GM13977 (cell line): ENCODE measurements around the gene NOP10.

Experiments used
- DNase-seq: peaks from one replicate; pipeline ENCODE4 v3.0.0; 2012; ENCODE audit warnings: low spot score
- in situ Hi-C: fragments of 300-500 bp; cut with MboI; formaldehyde crosslinking; loops from one replicate; pipeline ENCODE4 v1.12.0; 2022; ENCODE audit warnings: low sequenced_read_pairs, low pct_unique_long_range_greater_than_20kb, mixed read lengths, inconsistent platforms; ENCODE audit not compliant: unreplicated experiment
- TF ChIP-seq, protein P1 (sequence below): IDR thresholded peaks from 2 replicates; pipeline ENCODE4 v1.5.1; 2012; ENCODE audit warnings: mild to moderate bottlenecking, control low read depth; ENCODE audit not compliant: insufficient read depth; ENCODE audit errors: extremely low read depth, missing control alignments

Gene NOP10

DNA sequence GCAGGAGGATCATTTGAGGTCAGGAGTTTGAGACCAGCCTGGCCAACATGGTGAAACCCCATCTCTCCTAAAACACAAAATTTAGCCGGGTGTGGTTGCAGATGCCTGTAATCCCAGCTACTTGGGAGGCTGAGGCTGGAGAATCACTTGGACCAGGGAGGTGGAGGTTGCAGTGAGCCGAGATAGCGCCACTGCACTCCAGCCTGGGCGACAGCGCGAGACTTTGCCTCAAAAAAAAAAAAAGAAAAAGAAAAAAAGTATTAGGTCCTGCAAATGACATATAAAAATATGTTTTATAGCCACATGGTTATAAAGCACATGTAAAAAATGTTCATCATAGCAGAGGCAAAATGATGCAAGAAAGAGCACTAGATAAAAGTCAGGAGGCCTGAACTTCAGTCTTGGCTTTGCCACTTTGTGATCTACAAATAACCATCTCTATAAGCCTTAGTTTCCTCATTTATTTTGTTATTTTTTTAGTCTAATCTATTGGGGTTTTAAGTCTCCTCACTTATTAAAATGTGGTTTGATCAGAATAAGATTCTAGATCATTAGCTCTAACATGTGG lies 10.3 kb downstream of the NOP10 start:
- no peak for DNase-seq
- in situ Hi-C loops = loop anchor here (25.0 kb wide), 1 partner anchor 245 kb away; no protein-coding TSS in a partner anchor
- TF ChIP-seq, protein P1, sequence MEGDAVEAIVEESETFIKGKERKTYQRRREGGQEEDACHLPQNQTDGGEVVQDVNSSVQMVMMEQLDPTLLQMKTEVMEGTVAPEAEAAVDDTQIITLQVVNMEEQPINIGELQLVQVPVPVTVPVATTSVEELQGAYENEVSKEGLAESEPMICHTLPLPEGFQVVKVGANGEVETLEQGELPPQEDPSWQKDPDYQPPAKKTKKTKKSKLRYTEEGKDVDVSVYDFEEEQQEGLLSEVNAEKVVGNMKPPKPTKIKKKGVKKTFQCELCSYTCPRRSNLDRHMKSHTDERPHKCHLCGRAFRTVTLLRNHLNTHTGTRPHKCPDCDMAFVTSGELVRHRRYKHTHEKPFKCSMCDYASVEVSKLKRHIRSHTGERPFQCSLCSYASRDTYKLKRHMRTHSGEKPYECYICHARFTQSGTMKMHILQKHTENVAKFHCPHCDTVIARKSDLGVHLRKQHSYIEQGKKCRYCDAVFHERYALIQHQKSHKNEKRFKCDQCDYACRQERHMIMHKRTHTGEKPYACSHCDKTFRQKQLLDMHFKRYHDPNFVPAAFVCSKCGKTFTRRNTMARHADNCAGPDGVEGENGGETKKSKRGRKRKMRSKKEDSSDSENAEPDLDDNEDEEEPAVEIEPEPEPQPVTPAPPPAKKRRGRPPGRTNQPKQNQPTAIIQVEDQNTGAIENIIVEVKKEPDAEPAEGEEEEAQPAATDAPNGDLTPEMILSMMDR = no peak

DNA sequence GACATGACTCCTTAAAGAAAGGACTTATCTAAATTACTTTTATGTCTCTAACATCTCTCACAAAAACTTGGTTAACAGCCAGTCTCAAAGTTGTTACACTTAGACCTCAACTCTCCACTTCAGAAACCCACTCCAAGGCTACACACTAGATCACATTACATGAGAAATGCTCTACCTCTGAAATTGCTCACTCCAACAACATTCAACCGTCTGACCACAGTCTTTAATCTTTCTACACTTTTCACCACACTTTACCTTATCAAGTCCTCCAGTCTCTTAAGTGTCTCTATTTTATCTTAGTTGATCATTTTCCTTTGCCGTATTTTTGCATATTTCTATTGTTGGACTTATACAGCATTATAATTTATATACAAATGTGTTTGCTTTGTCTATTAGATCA lies 11.1 kb downstream of the NOP10 start:
- in situ Hi-C loops = loop anchor here (25.0 kb wide), 1 partner anchor 245 kb away; no protein-coding TSS in a partner anchor

DNA sequence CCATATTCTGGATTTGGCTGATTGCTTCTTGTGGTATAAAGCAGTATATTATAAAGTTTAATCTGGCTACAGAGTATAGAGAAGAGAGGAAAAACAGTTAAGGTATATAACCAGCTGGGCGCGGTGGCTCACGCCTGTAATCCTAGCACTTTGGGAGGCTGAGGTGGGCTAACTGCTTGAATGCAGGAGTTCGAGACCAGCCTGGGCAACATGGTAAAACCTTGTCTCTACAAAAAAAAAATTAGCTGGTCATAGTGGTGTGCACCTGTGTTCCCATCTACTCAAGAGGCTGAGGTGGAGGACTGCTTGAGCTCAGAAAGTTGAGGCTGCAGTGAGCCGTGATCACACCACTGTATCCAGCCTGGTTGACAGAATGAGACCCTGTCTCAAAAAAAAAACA lies 12.7 kb downstream of the NOP10 start:
- TF ChIP-seq, protein P1 = no peak
- in situ Hi-C loops = loop anchor here (25.0 kb wide), 1 partner anchor 243 kb away; no protein-coding TSS in a partner anchor
- no peak for DNase-seq

More for the DNA sequence above, 11.1 kb downstream of the NOP10 start:
- DNase-seq = no peak
- TF ChIP-seq, protein P1 = no peak

DNA sequence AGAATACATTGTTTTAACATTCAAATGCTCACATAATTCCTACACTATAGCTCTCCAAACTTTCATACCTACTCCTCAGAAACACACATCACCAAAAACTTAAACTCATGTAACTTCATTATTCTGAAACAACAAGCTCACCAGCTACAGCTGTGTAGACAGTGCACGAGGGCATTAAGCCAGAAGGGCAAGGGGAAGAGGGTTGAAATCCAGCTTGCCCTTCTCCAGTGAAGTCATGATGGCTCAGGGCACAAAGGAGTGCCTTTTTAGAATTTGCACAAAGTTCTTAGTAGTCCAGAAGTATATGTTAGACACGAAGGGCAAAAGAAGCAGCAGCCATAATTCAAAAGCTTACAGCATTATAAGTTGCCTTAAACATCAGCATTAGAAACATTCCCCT lies 13.9 kb downstream of the NOP10 start:
- no peak for DNase-seq
- in situ Hi-C loops = loop anchor here (25.0 kb wide), 1 partner anchor 242 kb away; no protein-coding TSS in a partner anchor
- TF ChIP-seq, protein P1 = no peak

DNA sequence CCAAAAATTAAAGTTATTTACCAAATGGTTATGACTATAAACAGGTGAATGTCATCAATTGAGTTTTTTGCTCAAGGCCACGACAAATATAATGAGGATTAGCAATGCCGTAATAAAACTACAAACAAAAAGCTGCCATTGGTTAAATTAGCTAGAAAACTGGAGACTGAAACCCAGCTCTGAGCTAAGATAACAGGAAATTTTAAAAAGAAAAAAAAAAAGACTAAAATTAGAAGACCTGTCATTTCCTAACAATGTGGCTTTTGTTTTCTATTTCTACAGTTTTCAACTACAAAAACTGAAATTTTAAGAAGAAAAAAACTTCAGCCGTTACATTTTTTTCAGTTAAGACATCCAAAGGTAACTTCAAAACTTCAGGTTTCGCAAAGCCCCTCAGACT lies 15.0 kb downstream of the NOP10 start:
- no peak for DNase-seq
- in situ Hi-C loops = loop anchor here (25.0 kb wide), 1 partner anchor 241 kb away; no protein-coding TSS in a partner anchor
- TF ChIP-seq, protein P1 = no peak

DNA sequence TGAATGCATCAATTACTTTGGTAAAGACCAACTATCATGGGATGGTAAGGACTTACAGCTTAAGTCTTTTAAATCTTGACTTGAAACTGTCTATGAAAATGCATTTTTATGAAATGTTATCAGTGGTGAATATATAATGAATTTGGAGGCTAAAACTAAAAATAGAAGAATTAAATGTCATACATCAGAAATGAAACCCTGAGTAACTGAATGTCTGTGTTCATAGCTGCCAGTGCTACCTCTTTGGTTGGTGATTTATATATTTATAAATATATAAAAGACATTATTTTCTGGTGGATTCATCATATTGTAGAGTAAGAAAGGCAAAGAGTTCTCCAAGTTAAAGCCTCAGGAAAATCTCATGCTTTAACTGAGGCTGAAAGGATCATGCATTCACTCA lies 17.6 kb downstream of the NOP10 start:
- TF ChIP-seq, protein P1 = no peak
- no peak for DNase-seq
- in situ Hi-C loops = loop anchor here (25.0 kb wide), 1 partner anchor 238 kb away; no protein-coding TSS in a partner anchor
